MCF 10A (cell line): ENCODE data around the gene RNASE2. TPM values are rescaled to one million over a fixed set of nuclear protein-coding genes. Genes with fewer than 3 reads are reported as not detected.
A peak's percentile ranks its signal among the peaks of the same experiment; 100 is the strongest.

Source experiments
- BruUV-seq: library from RNA; stranded (reverse); fragments of 400-500 nt; replicated peaks from 2 replicates; lab custom pipeline; 2021; lab: Mats Ljungman, UMichigan
- CTCF ChIA-PET: fragments of 300-600 bp; sonication (Branson Sonifier 250); formaldehyde crosslinking; extraction: SDS; loops from one replicate; lab custom pipeline; 2021; ENCODE audit warnings: antibody characterized with exemption, inconsistent platforms; lab: Yijun Ruan, JAX
- POLR2A ChIA-PET: fragments of 300-600, 350-650 bp; sonication (Branson Sonifier 250); formaldehyde crosslinking; extraction: SDS; loops from one replicate; lab custom pipeline; 2020; ENCODE audit warnings: antibody characterized with exemption, inconsistent platforms; lab: Yijun Ruan, JAX
- DNase-seq: peaks from one replicate; pipeline ENCODE4 v3.0.0-alpha.2; 2018; ENCODE audit not compliant: unreplicated experiment
- H3K27ac Mint-ChIP-seq: one replicate; pipeline ENCODE4 v1.8.0; 2022; ENCODE audit warnings: mild to moderate bottlenecking, low read depth, mixed read lengths; ENCODE audit not compliant: unreplicated experiment
- H3K27me3 Mint-ChIP-seq: one replicate; pipeline ENCODE4 v1.8.0; 2022; ENCODE audit warnings: mixed read lengths; ENCODE audit not compliant: insufficient read depth, unreplicated experiment
- H3K36me3 Mint-ChIP-seq: one replicate; pipeline ENCODE4 v1.8.0; 2022; ENCODE audit warnings: mild to moderate bottlenecking, moderate library complexity, mixed read lengths; ENCODE audit not compliant: insufficient read depth, unreplicated experiment
- H3K4me1 Mint-ChIP-seq: one replicate; pipeline ENCODE4 v1.8.0; 2022; ENCODE audit warnings: mixed read lengths; ENCODE audit not compliant: insufficient read depth, unreplicated experiment
- H3K4me3 Mint-ChIP-seq: one replicate; pipeline ENCODE4 v1.8.0; 2022; ENCODE audit warnings: mild to moderate bottlenecking, moderate library complexity, mixed read lengths; ENCODE audit not compliant: unreplicated experiment
- H3K9me3 Mint-ChIP-seq: one replicate; pipeline ENCODE4 v1.8.0; 2022; ENCODE audit warnings: mixed read lengths; ENCODE audit not compliant: unreplicated experiment
- intact Hi-C: fragments of 100-400 bp; cut with micrococcal nuclease; formaldehyde crosslinking; loops from 2 replicates; pipeline ENCODE4 v1.14.1; 2022
- total RNA-seq: library from RNA; stranded (reverse); gene quantifications from 2 replicates; pipeline ENCODE4 v1.2.3, GENCODE V29; 2022
- TF ChIP-seq, protein P1 (sequence below): fragments of 200-600 bp; IDR thresholded peaks from one replicate; pipeline ENCODE4 v1.8.0; 2022; ENCODE audit warnings: antibody characterized with exemption, mild to moderate bottlenecking; ENCODE audit not compliant: unreplicated experiment

RNASE2 gene
- total RNA-seq, 1 experiment from 2014 or later, result not detected

DNA sequence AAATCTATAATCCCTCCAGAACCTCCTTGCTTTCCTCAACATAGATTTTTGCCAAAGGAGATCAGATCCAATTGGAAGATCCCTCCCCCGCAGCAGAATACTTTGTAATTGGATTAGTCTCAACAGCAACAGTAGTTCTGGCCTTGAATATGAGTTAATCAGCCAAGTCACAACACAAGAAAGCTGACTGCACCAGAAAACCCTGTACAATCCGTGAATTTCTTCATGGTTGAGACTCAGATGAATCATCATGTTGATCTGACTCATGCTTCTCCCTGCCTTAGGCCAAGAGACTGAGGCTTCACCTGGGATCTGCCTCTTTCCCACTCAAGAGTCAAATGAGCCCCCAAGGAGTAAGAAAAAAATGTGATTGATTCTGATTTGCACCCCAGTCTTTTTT, 31.5 kb downstream of the RNASE2 start:
- H3K9me3 Mint-ChIP-seq, result no peaks in the 10 kb centered on the region
- peak overlapping the region; percentile 57 for H3K4me3 Mint-ChIP-seq
- peak; percentile 96 for DNase-seq
- intact Hi-C loops, result loop anchor here (1.0 kb wide), 1 partner anchor 16 kb away; no protein-coding TSS in a partner anchor
- H3K36me3 Mint-ChIP-seq, result peaks cover 20% of the 10 kb centered on the region
- TF ChIP-seq, protein P1, sequence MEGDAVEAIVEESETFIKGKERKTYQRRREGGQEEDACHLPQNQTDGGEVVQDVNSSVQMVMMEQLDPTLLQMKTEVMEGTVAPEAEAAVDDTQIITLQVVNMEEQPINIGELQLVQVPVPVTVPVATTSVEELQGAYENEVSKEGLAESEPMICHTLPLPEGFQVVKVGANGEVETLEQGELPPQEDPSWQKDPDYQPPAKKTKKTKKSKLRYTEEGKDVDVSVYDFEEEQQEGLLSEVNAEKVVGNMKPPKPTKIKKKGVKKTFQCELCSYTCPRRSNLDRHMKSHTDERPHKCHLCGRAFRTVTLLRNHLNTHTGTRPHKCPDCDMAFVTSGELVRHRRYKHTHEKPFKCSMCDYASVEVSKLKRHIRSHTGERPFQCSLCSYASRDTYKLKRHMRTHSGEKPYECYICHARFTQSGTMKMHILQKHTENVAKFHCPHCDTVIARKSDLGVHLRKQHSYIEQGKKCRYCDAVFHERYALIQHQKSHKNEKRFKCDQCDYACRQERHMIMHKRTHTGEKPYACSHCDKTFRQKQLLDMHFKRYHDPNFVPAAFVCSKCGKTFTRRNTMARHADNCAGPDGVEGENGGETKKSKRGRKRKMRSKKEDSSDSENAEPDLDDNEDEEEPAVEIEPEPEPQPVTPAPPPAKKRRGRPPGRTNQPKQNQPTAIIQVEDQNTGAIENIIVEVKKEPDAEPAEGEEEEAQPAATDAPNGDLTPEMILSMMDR, result no peak
- H3K4me1 Mint-ChIP-seq, result peaks cover 24% of the 10 kb centered on the region
- no peaks in the 10 kb centered on the region for H3K27me3 Mint-ChIP-seq
- POLR2A ChIA-PET, result interaction anchor here (0.7 to 4.5 kb wide), 9 partner anchors 10 to 518 kb away, joined by 3 to 28 read pairs (median 4); partner anchors contain the start of genes PNP and SLC39A2
- CTCF ChIA-PET, result interaction anchor here (0.6 to 11.9 kb wide), 4 partner anchors 14 to 129 kb away, joined by 3 to 147 read pairs (median 4); no protein-coding TSS in a partner anchor
- BruUV-seq, result no TSS peak
- H3K27ac Mint-ChIP-seq, result peak overlapping the region; percentile 93

GRCh38 chr14:20988717-20989470, 33.6 kb downstream of the RNASE2 start:
- TSS peak; percentile 96 for BruUV-seq
- no peak for DNase-seq
- Mint-ChIP-seq H3K9me3 (no peaks in the 10 kb centered on the region), H3K4me3 (peak overlapping the region; percentile 80), H3K27me3 (no peaks in the 10 kb centered on the region), H3K27ac (peak overlapping the region; percentile 93), H3K36me3 (peaks cover 36% of the 10 kb centered on the region), H3K4me1 (peaks cover 24% of the 10 kb centered on the region)
- CTCF ChIA-PET, result interaction anchor here (0.5 to 11.9 kb wide), 10 partner anchors 8 to 652 kb away, joined by 3 to 147 read pairs (median 4); partner anchors contain the start of gene SLC39A2
- TF ChIP-seq, protein P1, result no peak
- POLR2A ChIA-PET, result interaction anchor here (0.5 to 4.5 kb wide), 11 partner anchors 9 to 306 kb away, joined by 3 to 28 read pairs (median 4); partner anchors contain the start of genes RNASE4 and SLC39A2
- intact Hi-C loops, result no loop called here

DNA sequence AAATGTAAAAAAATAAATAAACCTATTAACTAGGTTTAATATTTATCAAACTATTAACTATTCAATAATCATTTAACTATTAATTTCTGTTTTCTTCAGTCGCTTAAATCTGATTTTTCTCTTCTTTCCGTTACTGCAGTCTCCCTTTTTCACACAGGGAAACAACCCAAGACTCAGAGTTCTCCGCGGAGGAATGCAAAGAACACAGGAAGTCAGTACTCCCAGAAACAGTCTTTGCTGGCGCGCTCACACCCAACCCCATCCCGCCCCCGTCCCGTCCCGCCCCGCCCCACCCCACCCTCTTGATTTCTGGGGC, 34.1 kb downstream of the RNASE2 start:
- H3K27me3 Mint-ChIP-seq, result no peaks in the 10 kb centered on the region
- peaks cover 38% of the 10 kb centered on the region for H3K36me3 Mint-ChIP-seq
- ChIA-PET POLR2A (interaction anchor here (0.8 to 4.5 kb wide), 10 partner anchors 9 to 306 kb away, joined by 3 to 28 read pairs (median 4); partner anchors contain the start of genes RNASE4 and SLC39A2), CTCF (interaction anchor here (0.9 to 11.9 kb wide), 5 partner anchors 9 to 115 kb away, joined by 4 to 147 read pairs (median 9); partner anchors contain the start of gene SLC39A2)
- intact Hi-C loops, result no loop called here
- no peaks in the 10 kb centered on the region for H3K9me3 Mint-ChIP-seq
- H3K4me3 Mint-ChIP-seq, result peak overlapping the region; percentile 80
- peak overlapping the region; percentile 91 for H3K27ac Mint-ChIP-seq
- peaks cover 24% of the 10 kb centered on the region for H3K4me1 Mint-ChIP-seq
- BruUV-seq, result no TSS peak
- DNase-seq, result no peak
- TF ChIP-seq, protein P1, result no peak
